Gastroesophageal sphincter (tissue), 3 donors: ENCODE results near the gene HSD3B1.
"Not testable (repeated sequence)": the region's sequence is repeated elsewhere in the genome, so short reads cannot be mapped to it uniquely, and the experiment has no call there.

Experiments used
- EP300 ChIP-seq: sonication (generic); formaldehyde crosslinking; IDR thresholded peaks from one replicate; pipeline ENCODE4 v1.6.1; 2017; ENCODE audit warnings: antibody characterized with exemption, mild to moderate bottlenecking
- POLR2A ChIP-seq, 2 donors: fragments of 450-650 bp; IDR thresholded peaks; one replicate each; pipeline ENCODE4 v1.6.1; 2017; ENCODE audit warnings: antibody characterized with exemption in 2 of 2, mild to moderate bottlenecking in 2 of 2, moderate library complexity in 1 of 2
- TF ChIP-seq, protein P1 (sequence below), 4 experiments: fragments of 200-600 bp in 2 of 4; fragments of 450-650 bp in 2 of 4; sonication (generic) in 1 of 4; IDR thresholded peaks; one replicate each; pipeline ENCODE4 v1.5.1; 2017 to 2019; ENCODE audit warnings: antibody characterized with exemption in 4 of 4, mild to moderate bottlenecking in 2 of 4, moderate library complexity in 2 of 4

DNA sequence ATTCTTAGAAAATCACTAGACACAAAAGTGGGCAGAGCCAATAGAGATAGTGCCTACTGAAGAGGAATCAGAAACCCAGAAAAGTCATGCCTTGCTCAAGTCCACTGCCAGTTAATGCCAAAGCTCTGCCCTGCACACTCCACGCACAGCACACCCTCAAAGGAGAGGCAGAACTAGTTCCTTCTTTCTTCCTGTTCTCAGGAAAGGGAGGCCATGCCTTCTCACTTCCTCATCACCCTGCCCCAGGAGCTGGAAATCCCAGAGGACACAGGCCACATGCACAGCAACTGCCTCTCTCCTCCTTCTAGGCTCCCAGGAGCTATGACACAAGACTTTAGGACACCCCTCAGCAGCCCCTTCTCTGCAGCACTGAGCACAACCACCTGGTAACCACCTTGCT, 45.6 kb downstream of the HSD3B1 start:
- TF ChIP-seq, protein P1, sequence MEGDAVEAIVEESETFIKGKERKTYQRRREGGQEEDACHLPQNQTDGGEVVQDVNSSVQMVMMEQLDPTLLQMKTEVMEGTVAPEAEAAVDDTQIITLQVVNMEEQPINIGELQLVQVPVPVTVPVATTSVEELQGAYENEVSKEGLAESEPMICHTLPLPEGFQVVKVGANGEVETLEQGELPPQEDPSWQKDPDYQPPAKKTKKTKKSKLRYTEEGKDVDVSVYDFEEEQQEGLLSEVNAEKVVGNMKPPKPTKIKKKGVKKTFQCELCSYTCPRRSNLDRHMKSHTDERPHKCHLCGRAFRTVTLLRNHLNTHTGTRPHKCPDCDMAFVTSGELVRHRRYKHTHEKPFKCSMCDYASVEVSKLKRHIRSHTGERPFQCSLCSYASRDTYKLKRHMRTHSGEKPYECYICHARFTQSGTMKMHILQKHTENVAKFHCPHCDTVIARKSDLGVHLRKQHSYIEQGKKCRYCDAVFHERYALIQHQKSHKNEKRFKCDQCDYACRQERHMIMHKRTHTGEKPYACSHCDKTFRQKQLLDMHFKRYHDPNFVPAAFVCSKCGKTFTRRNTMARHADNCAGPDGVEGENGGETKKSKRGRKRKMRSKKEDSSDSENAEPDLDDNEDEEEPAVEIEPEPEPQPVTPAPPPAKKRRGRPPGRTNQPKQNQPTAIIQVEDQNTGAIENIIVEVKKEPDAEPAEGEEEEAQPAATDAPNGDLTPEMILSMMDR (IDR thresholded peaks at IDR 0.05) = not testable (repeated sequence)
- not testable (repeated sequence) for TF ChIP-seq EP300; POLR2A (IDR thresholded peaks at IDR 0.05)
